WI38 (cell line): Measurements from ENCODE around the gene CCDC124.
"Not testable (repeated sequence)": the region's sequence is repeated elsewhere in the genome, so short reads cannot be mapped to it uniquely, and the experiment has no call there.

ENCODE experiments used
- H3K4me3 ChIP-seq: 2 replicates; pipeline ENCODE4 v1.5.1; 2011; ENCODE audit warnings: low read depth, mild to moderate bottlenecking, control low read depth, low read length
- TF ChIP-seq, protein P1 (sequence below): IDR thresholded peaks from 2 replicates; pipeline ENCODE4 v1.5.1; 2012; ENCODE audit warnings: low read depth, mild to moderate bottlenecking, control low read depth, low read length

The CCDC124 gene

DNA sequence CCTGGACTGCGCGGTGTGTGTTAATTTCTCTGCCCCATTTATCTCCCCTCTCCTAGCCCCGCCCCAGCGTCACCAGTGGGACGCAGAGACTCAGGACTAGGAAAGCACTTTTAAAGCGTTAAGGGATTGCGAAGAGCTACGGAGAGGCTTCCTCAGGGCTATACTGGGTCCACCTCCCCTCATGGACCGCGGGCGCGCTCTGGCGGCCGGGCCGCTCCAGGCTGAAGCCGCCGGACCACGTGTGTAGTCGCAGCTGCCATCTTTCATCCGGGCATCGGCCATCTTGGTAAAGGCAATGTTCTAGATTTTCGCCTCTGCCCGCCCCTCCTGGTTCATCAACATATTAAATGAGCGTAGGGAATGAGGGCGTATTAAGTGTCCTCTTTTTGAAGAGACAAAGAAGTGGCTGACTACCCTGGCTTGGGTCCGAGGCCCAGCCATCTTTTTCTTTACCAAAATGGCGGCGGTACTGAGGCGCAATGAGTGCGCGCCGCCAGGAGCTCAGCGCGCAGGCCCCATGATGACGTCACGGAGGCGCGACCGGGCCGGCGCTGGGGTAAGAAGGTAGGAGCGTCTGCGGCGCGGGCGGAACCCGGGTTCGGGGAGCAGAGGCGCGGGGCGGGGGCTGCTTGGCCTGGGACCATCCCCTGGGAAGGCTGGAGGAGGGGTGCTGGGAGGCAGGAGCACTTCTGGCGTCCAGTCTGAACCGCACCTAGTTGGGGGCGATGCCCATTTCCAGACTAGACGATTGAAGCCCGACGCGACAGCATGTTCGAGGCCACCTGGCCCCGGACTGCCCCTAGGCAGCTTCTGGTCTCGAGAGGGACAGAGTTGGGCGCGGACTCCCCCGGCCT lies at the start of gene CCDC124:
TSS of gene CCDC124 (plus strand) at position 531 of the 854 bp plus-strand sequence. CDS start 3,406 bp downstream, outside the sequence.
- H3K4me3 ChIP-seq = peak within 1 kb of the TSS; percentile 89
- TF ChIP-seq, protein P1, sequence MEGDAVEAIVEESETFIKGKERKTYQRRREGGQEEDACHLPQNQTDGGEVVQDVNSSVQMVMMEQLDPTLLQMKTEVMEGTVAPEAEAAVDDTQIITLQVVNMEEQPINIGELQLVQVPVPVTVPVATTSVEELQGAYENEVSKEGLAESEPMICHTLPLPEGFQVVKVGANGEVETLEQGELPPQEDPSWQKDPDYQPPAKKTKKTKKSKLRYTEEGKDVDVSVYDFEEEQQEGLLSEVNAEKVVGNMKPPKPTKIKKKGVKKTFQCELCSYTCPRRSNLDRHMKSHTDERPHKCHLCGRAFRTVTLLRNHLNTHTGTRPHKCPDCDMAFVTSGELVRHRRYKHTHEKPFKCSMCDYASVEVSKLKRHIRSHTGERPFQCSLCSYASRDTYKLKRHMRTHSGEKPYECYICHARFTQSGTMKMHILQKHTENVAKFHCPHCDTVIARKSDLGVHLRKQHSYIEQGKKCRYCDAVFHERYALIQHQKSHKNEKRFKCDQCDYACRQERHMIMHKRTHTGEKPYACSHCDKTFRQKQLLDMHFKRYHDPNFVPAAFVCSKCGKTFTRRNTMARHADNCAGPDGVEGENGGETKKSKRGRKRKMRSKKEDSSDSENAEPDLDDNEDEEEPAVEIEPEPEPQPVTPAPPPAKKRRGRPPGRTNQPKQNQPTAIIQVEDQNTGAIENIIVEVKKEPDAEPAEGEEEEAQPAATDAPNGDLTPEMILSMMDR = peak; percentile 93

DNA sequence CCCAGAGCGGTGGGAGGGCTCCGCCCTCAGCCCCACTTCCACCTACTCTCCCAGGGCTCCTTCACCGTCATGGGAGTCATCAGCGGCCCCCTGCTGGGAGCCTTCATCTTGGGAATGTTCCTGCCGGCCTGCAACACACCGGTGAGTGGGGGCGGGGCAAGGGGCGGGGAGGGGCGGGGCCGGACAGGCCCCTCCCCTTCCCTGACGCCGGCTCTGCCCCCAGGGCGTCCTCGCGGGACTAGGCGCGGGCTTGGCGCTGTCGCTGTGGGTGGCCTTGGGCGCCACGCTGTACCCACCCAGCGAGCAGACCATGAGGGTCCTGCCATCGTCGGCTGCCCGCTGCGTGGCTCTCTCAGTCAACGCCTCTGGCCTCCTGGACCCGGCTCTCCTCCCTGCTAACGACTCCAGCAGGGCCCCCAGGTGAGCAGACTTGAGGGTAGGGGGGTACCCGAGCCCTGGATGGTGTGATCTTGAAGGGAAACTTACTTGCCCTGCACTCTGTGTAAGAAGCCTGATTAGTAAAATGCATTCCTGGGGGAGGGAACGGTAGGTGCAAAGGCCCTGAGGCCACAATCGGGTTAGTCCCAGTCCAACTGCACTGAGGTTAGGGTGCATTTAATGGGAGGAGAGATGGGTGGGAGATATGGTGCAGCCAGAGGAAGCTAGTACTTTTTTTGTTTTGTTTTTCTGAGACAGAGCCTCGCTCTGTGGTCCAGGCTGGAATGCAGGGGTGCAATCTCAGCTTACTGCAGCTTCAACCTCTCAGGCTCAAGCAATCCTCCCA lies 49.0 kb upstream of the CCDC124 start:
- no peak overlapping the region for H3K4me3 ChIP-seq
- TF ChIP-seq, protein P1 = no peak

DNA sequence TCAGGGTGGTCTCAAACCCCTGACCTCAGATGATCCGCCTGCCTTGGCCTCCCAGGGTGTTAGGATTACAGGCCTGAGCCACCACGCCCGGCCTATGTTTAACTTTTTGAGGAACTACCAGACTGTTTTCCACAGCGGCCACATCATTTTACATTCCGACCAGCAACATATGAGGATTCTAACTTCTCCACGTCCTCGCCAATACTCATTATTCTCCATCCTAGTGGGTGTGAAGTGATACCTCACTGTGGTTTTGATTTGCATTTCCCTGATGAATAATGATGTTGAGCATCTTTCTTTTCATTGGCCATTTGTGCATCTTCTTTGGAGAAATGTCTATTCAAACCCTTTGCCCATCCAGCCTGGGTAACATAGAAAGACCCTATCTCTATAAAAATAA lies 46.3 kb upstream of the CCDC124 start:
- no peak overlapping the region for H3K4me3 ChIP-seq
- TF ChIP-seq, protein P1 = no peak

GRCh38 chr19:17887221-17887620 lies 45.6 kb upstream of the CCDC124 start:
- H3K4me3 ChIP-seq = not testable (repeated sequence)

DNA sequence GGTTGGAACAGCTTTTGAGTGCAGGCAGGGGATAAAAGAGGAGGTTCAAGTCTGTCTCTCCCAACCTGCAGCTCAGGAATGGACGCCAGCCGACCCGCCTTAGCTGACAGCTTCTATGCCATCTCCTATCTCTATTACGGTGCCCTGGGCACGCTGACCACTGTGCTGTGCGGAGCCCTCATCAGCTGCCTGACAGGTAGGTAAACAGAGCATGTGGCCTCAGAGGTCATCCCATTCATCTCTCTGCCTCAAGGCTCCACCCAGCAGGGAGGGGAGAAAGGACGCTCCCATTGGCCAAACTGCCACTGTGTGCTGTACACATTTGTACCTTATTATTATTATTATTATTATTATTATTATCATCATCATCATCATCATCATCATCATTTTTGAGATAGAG lies 44.6 kb upstream of the CCDC124 start:
- TF ChIP-seq, protein P1 = no peak
- no peak overlapping the region for H3K4me3 ChIP-seq

GRCh38 chr19:17889609-17890214 lies 43.1 kb upstream of the CCDC124 start:
- TF ChIP-seq, protein P1 = no peak
- H3K4me3 ChIP-seq = no peak overlapping the region

DNA sequence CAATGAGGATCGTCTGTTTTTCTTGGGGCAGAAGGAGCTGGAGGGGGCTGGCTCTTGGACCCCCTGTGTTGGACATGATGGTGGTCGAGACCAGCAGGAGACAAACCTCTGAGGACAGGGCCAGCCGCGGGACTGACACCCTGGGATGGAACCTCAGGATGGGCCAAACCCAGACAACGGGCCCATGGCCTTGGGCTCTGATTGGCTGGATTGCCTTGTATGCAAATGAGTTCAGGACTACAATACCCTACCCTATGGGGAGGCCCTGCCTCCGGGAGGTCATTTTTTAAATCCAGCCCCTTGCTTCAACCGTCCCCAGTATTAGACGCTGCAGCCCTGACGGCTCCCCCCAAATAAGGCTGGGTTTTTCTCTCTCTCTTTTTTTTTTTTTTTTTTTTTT lies 39.0 kb upstream of the CCDC124 start:
- H3K4me3 ChIP-seq = no peak overlapping the region
- TF ChIP-seq, protein P1 = no peak
